Stimulated activated CD8-positive, alpha-beta memory T cell treated with anti-CD3 and anti-CD28 coated beads, Interleukin-15, amount 100 ng/mL, for 1 hour (primary cell): ENCODE results near the gene LIN7B.
"Not testable (repeated sequence)": the region's sequence is repeated elsewhere in the genome, so short reads cannot be mapped to it uniquely, and the experiment has no call there.

Source experiments
- DNase-seq: peaks from one replicate; pipeline ENCODE4 v3.0.0-alpha.2; 2020; ENCODE audit warnings: low read depth

The LIN7B gene

GRCh38 chr19:49113762-49114629 is at the start of gene LIN7B:
LIN7B (plus strand) TSS chr19:49114370; CDS start chr19:49114405, 35 bp downstream.
- no peak for DNase-seq

GRCh38 chr19:49064768-49065611 is 49.2 kb upstream of the LIN7B start, which contains the start of gene NTF4:
NTF4 (minus strand) TSS chr19:49064818; CDS start chr19:49061997, 2,821 bp downstream.
- DNase-seq = no peak

- DNase-seq = no peak
These were observed 48.2 kb upstream of the LIN7B start for GRCh38 chr19:49065905-49066512.

- no peak for DNase-seq
These were observed 46.6 kb upstream of the LIN7B start for GRCh38 chr19:49067554-49067953.

- DNase-seq = no peak
These were observed 45.1 kb upstream of the LIN7B start for GRCh38 chr19:49069026-49069425.

GRCh38 chr19:49070416-49070815 is 43.8 kb upstream of the LIN7B start:
- no peak for DNase-seq

GRCh38 chr19:49071860-49072547 is 42.2 kb upstream of the LIN7B start:
- DNase-seq = no peak

- no peak for DNase-seq
These were observed 40.4 kb upstream of the LIN7B start for GRCh38 chr19:49073514-49074378.

GRCh38 chr19:49074869-49075268 is 39.3 kb upstream of the LIN7B start:
- not testable (repeated sequence) for DNase-seq

GRCh38 chr19:49080392-49080791 is 33.8 kb upstream of the LIN7B start:
- no peak for DNase-seq

- DNase-seq = no peak
These were observed 32.9 kb upstream of the LIN7B start for GRCh38 chr19:49081273-49081672.

- DNase-seq = no peak
These were observed 29.8 kb upstream of the LIN7B start for GRCh38 chr19:49084206-49085019.

GRCh38 chr19:49085020-49085867 is 28.9 kb upstream of the LIN7B start, which contains the start of gene SNRNP70:
SNRNP70 (plus strand) TSS chr19:49085451; CDS start chr19:49086415, 964 bp downstream.
- DNase-seq = peak; percentile 96

- no peak for DNase-seq
These were observed 28.3 kb upstream of the LIN7B start for GRCh38 chr19:49085868-49086232.

GRCh38 chr19:49086296-49086695 is 27.9 kb upstream of the LIN7B start:
- DNase-seq = no peak

- DNase-seq = no peak
These were observed 22.7 kb upstream of the LIN7B start for GRCh38 chr19:49091391-49092038.

GRCh38 chr19:49092686-49093085 is 21.5 kb upstream of the LIN7B start:
- DNase-seq = no peak
